Caco-2 (cell line): Measurements from ENCODE around the gene RAB23. TPM values are rescaled to one million over a fixed set of nuclear protein-coding genes. Genes with fewer than 3 reads are reported as not detected.

Experiments used
- BruUV-seq: library from RNA; stranded (reverse); fragments of 400-500 nt; replicated peaks from 2 replicates; lab custom pipeline; 2021; lab: Mats Ljungman, UMichigan
- CTCF ChIA-PET: fragments of 300-600 bp; sonication (Branson Sonifier 250); formaldehyde crosslinking; loops from one replicate; lab custom pipeline; 2022; ENCODE audit warnings: antibody characterized with exemption; lab: Charles Lee
- POLR2A ChIA-PET: fragments of 300-600 bp; sonication (Branson Sonifier 250); formaldehyde crosslinking; loops from one replicate; lab custom pipeline; 2022; ENCODE audit warnings: antibody characterized with exemption; lab: Charles Lee
- DNase-seq, 2 experiments: peaks; one replicate each; pipeline versions ENCODE4 v3.0.0 to v3.0.0-alpha.2; 2020 to 2022
- H3K27me3 ChIP-seq: replicated peaks from 2 replicates; pipeline ENCODE4 v1.6.0; 2011; ENCODE audit warnings: low read length; ENCODE audit not compliant: control insufficient read depth, insufficient read depth
- H3K36me3 ChIP-seq: 2 replicates; pipeline ENCODE4 v1.5.1; 2011; ENCODE audit warnings: low read length; ENCODE audit not compliant: control insufficient read depth, insufficient read depth
- H3K4me1 ChIP-seq: fragments of 250-450 bp; sonication (Bioruptor Pico); 2 replicates; pipeline ENCODE4 v1.5.1; 2020; ENCODE audit warnings: mild to moderate bottlenecking
- H3K4me3 ChIP-seq: 2 replicates; pipeline ENCODE4 v1.5.1; 2011; ENCODE audit warnings: low read depth, mild to moderate bottlenecking, control low read depth, low read length
- H3K9me3 ChIP-seq: fragments of 250-450 bp; sonication (Bioruptor Pico); 2 replicates; pipeline ENCODE4 v1.5.1; 2020; ENCODE audit warnings: mild to moderate bottlenecking, moderate library complexity
- H3K27ac Mint-ChIP-seq: one replicate; pipeline ENCODE4 v1.8.0; 2022; ENCODE audit warnings: mixed read lengths; ENCODE audit not compliant: unreplicated experiment
- H3K27me3 Mint-ChIP-seq: one replicate; pipeline ENCODE4 v1.8.0; 2022; ENCODE audit warnings: mixed read lengths; ENCODE audit not compliant: insufficient read depth, unreplicated experiment
- H3K36me3 Mint-ChIP-seq: one replicate; pipeline ENCODE4 v1.8.0; 2022; ENCODE audit warnings: mild to moderate bottlenecking, mixed read lengths; ENCODE audit not compliant: insufficient read depth, unreplicated experiment
- H3K4me1 Mint-ChIP-seq: one replicate; pipeline ENCODE4 v1.8.0; 2022; ENCODE audit warnings: low read depth, mixed read lengths; ENCODE audit not compliant: unreplicated experiment
- H3K4me3 Mint-ChIP-seq: one replicate; pipeline ENCODE4 v1.8.0; 2022; ENCODE audit warnings: mild to moderate bottlenecking, moderate library complexity, mixed read lengths; ENCODE audit not compliant: unreplicated experiment
- H3K9me3 Mint-ChIP-seq: one replicate; pipeline ENCODE4 v1.8.0; 2022; ENCODE audit warnings: mixed read lengths; ENCODE audit not compliant: unreplicated experiment
- CTCF ChIP-seq, 2 experiments: fragments of 200-600 bp in 1 of 2; IDR thresholded peaks; 1 replicate in 1 of 2; 2 replicates in 1 of 2; pipeline versions ENCODE4 v1.5.1 to v1.8.0; 2011 to 2022; ENCODE audit warnings: antibody characterized with exemption in 1 of 2, control low read depth in 1 of 2, inconsistent platforms in 1 of 2, low read depth in 1 of 2, low read length in 1 of 2, mild to moderate bottlenecking in 1 of 2, moderate library complexity in 1 of 2; ENCODE audit not compliant: insufficient read depth in 1 of 2, severe bottlenecking in 1 of 2, unreplicated experiment in 1 of 2
- intact Hi-C: fragments of 100-400 bp; cut with micrococcal nuclease; formaldehyde crosslinking; loops from one replicate; pipeline ENCODE4 v1.10.0; 2022; ENCODE audit not compliant: unreplicated experiment
- total RNA-seq: library from RNA; stranded (reverse); gene quantifications from 2 replicates; pipeline ENCODE4 v1.2.3, GENCODE V29; 2022

The RAB23 gene
- total RNA-seq, 1 experiment from 2014 or later = 13.7 TPM

- CTCF ChIA-PET = no interaction called here
- H3K4me1 Mint-ChIP-seq = no peaks in the 10 kb centered on the region
- no TSS peak for BruUV-seq
- no peaks in the 10 kb centered on the region for H3K27me3 Mint-ChIP-seq
- peaks cover 14% of the 10 kb centered on the region for H3K36me3 Mint-ChIP-seq
- Histone ChIP-seq H3K4me1 (no peaks in the 10 kb centered on the region), H3K36me3 (peaks cover 1% of the 10 kb centered on the region; the same call in 1 of the 2 replicates), H3K27me3 (no peaks in the 10 kb centered on the region), H3K4me3 (no peak overlapping the region), H3K9me3 (no peaks in the 10 kb centered on the region)
- TF ChIP-seq CTCF (IDR thresholded peaks at IDR 0.05; ENCODE audit: insufficient read depth in 1 of 2, low read depth in 1 of 2, low read length in 1 of 2, severe bottlenecking in 1 of 2, unreplicated experiment in 1 of 2) = no peak
- H3K4me3 Mint-ChIP-seq = no peak overlapping the region
- H3K9me3 Mint-ChIP-seq = no peaks in the 10 kb centered on the region
- no peak for DNase-seq
- no peak overlapping the region for H3K27ac Mint-ChIP-seq
- POLR2A ChIA-PET = no interaction called here
- intact Hi-C loops = no loop called here
These were observed 59.6 kb downstream of the RAB23 start for GRCh38 chr6:57162516-57162915.

GRCh38 chr6:57162028-57162427 lies 60.1 kb downstream of the RAB23 start:
- ChIA-PET POLR2A (no interaction called here), CTCF (no interaction called here)
- BruUV-seq = no TSS peak
- peaks cover 14% of the 10 kb centered on the region for H3K36me3 Mint-ChIP-seq
- DNase-seq = no peak
- no peaks in the 10 kb centered on the region for H3K27me3 Mint-ChIP-seq
- no peaks in the 10 kb centered on the region for H3K9me3 Mint-ChIP-seq
- Histone ChIP-seq H3K4me3 (no peak overlapping the region), H3K36me3 (peaks cover 1% of the 10 kb centered on the region; the same call in 1 of the 2 replicates), H3K27me3 (no peaks in the 10 kb centered on the region), H3K4me1 (no peaks in the 10 kb centered on the region), H3K9me3 (no peaks in the 10 kb centered on the region)
- no peak overlapping the region for H3K27ac Mint-ChIP-seq
- intact Hi-C loops = no loop called here
- no peak overlapping the region for H3K4me3 Mint-ChIP-seq
- no peak for TF ChIP-seq CTCF (IDR thresholded peaks at IDR 0.05; ENCODE audit: insufficient read depth in 1 of 2, low read depth in 1 of 2, low read length in 1 of 2, severe bottlenecking in 1 of 2, unreplicated experiment in 1 of 2)
- no peaks in the 10 kb centered on the region for H3K4me1 Mint-ChIP-seq

- Histone ChIP-seq H3K4me1 (no peaks in the 10 kb centered on the region), H3K27me3 (no peaks in the 10 kb centered on the region), H3K36me3 (peaks cover 1% of the 10 kb centered on the region; the same call in 1 of the 2 replicates), H3K4me3 (no peak overlapping the region), H3K9me3 (no peaks in the 10 kb centered on the region)
- Mint-ChIP-seq H3K4me1 (no peaks in the 10 kb centered on the region), H3K27me3 (no peaks in the 10 kb centered on the region), H3K4me3 (no peak overlapping the region), H3K9me3 (no peaks in the 10 kb centered on the region), H3K27ac (no peak overlapping the region), H3K36me3 (peaks cover 14% of the 10 kb centered on the region)
- BruUV-seq = no TSS peak
- CTCF ChIA-PET = no interaction called here
- POLR2A ChIA-PET = no interaction called here
- DNase-seq = no peak
- TF ChIP-seq CTCF (IDR thresholded peaks at IDR 0.05; ENCODE audit: insufficient read depth in 1 of 2, low read depth in 1 of 2, low read length in 1 of 2, severe bottlenecking in 1 of 2, unreplicated experiment in 1 of 2) = no peak
- intact Hi-C loops = no loop called here
These were observed 63.0 kb downstream of the RAB23 start for GRCh38 chr6:57159127-57159526.
